ENCODE results near the gene ATG101. TPM values are rescaled to one million over a fixed set of nuclear protein-coding genes. Genes with fewer than 3 reads are reported as not detected.

The ATG101 gene
- total RNA-seq, 6 experiments from 2014 or later, result 62.1 to 73.6 (median 66.6) TPM

DNA sequence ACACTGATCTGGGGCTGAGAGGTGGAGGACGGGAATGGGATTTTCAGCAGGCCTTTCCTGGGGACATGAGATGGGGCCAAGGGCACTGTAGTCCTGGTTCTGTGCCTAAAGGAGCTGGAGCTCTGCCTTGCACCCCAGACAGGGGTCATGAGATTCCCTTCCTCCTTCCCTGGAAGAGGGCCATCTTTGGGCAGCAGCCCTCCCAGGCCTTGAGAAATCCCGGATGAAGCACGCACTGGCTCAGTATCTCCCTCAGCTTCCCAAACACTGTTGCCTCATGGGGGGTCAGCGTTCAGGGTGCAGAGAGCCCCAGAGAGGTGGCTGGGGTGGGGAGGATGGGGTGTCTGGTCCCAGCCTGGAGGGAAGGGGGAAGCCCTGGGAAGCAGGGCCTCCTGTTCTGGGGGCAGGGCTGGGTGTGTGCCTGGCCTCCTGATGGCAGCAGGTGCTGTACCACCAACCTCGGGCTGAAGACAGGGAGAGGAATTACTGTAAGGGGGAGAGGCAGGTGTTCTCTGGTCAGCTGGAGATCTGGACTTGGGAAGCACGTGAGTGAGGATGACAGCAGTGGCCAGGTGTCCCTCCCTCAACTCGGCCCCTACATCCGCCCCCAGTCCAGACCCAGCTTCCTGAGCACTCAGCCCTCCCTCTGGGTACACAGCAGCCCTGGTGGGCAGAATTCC, 26.9 kb upstream of the ATG101 start:
- DNase-seq, result no peak
- TF ChIP-seq, protein P1, sequence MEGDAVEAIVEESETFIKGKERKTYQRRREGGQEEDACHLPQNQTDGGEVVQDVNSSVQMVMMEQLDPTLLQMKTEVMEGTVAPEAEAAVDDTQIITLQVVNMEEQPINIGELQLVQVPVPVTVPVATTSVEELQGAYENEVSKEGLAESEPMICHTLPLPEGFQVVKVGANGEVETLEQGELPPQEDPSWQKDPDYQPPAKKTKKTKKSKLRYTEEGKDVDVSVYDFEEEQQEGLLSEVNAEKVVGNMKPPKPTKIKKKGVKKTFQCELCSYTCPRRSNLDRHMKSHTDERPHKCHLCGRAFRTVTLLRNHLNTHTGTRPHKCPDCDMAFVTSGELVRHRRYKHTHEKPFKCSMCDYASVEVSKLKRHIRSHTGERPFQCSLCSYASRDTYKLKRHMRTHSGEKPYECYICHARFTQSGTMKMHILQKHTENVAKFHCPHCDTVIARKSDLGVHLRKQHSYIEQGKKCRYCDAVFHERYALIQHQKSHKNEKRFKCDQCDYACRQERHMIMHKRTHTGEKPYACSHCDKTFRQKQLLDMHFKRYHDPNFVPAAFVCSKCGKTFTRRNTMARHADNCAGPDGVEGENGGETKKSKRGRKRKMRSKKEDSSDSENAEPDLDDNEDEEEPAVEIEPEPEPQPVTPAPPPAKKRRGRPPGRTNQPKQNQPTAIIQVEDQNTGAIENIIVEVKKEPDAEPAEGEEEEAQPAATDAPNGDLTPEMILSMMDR (IDR thresholded peaks at IDR 0.05), result no peak
- Mint-ChIP-seq H3K4me3 (no peak overlapping the region), H3K27ac (no peak overlapping the region), H3K36me3 (ENCODE audit: low read depth) (no peaks in the 10 kb centered on the region), H3K9me3 (no peaks in the 10 kb centered on the region), H3K4me1 (ENCODE audit: low read depth) (peaks cover 56% of the 10 kb centered on the region), H3K27me3 (ENCODE audit: insufficient read depth) (peaks cover 3% of the 10 kb centered on the region)

DNA sequence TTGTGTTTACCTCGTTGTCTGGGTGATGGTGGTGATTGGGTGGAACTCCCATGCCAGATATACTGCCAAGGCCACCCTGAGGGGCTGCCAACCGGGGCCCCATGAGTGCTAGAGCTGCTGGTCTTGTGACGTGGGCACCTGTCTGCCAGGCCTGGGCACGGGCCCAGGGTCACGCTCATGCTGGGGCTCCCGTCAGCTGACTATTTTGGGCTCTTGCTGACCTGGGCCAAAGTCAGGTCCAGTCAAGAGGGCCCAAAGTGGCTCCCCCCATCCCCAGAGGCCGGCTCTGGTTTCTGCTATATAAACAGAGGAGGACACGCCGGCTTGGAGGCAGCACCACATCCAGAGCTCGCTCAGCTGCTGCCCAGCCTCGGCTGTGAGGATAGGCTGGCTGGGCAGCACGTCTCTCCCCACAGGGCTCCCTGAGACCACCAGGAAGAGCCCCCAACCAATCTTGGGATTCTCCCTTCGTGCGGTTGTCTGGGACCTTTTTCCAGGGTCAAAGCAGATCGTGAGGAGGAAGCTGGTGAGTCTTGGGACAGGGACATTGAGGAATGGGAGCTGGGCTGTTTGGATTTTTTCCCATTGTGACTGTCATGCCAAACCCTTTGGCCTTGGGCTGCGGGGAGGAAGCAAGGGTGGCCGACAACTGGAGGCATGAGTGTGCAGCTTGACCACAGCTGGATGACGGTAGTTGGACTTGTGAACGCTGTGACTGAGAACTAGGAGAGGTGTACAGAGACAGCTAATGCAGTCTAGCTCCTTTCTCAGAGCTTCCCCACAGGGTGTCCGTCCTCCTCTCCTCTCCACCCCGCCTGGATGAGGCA, 26.2 kb upstream of the ATG101 start:
- peak overlapping the region; percentile 62; the same call in 1 of the 2 replicates for H3K27ac Mint-ChIP-seq
- no peaks in the 10 kb centered on the region; the same call in 1 of the 2 replicates for H3K27me3 Mint-ChIP-seq (ENCODE audit: insufficient read depth)
- TF ChIP-seq, protein P1 (IDR thresholded peaks at IDR 0.05), result no peak
- peaks cover 50% of the 10 kb centered on the region for H3K4me1 Mint-ChIP-seq (ENCODE audit: low read depth)
- no peaks in the 10 kb centered on the region for H3K36me3 Mint-ChIP-seq (ENCODE audit: low read depth)
- DNase-seq, result no peak
- no peaks in the 10 kb centered on the region for H3K9me3 Mint-ChIP-seq
- H3K4me3 Mint-ChIP-seq, result no peak overlapping the region

DNA sequence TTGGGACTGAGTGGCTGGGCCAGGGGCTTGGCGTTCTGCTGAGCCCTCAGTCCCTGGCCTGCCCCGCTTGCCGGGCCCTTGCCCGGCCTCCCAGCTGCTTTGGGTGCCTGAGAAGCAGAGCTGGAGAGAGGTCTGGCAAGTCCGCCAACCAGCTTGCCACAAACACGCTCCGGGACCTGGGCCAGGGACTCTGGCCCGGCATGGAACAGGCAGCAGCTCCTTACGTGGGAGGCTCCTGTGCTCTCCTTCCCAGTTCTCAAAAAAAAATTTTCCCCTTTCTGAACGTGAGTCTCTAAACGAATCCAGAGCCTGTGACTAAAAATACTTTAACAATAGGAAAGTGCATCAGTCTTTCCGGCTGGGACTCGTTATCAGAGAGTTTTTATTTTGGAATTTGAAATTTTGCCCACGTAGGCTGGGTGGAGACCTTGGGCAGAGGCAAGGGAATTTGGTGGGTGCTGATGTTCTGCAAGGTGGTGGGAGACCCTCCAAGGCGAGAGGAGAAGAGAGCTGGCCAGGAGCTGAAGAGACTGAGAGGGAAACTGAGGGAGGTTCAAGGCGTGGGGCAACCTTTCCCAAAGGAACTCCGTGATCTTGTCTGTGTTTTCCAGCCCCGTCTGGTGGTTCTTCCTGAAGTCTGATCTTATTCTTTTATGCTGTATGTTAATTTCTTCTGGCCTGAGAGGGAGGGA, 25.3 kb upstream of the ATG101 start:
- TF ChIP-seq, protein P1 (IDR thresholded peaks at IDR 0.05), result no peak
- H3K27me3 Mint-ChIP-seq (ENCODE audit: insufficient read depth), result no peaks in the 10 kb centered on the region; the same call in 1 of the 2 replicates
- H3K36me3 Mint-ChIP-seq (ENCODE audit: low read depth), result no peaks in the 10 kb centered on the region
- no peaks in the 10 kb centered on the region for H3K9me3 Mint-ChIP-seq
- peak overlapping the region; percentile 85 for H3K27ac Mint-ChIP-seq
- peak; percentile 68 for DNase-seq
- peaks cover 49% of the 10 kb centered on the region for H3K4me1 Mint-ChIP-seq (ENCODE audit: low read depth)
- H3K4me3 Mint-ChIP-seq, result peak overlapping the region; percentile 43

DNA sequence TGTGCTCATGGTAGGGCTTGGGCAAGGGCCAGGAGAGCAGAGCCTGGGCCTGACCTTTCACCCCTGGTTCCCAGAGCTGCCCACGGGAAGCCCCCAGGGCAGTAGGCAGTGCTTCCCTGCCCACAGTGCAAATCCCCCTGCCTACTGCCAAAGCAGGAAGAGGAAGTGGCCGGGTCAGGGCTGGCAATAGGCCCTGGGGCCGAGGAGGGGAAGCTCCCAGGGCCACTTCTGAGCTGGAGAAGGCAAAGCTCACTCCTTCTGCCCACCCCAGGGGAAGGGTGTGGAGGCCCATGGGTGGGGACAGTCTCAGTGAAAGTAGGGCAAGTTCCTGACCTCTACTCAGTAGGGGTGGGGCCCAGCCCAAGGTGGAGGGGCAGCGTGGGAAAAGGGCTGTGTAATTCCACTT, 24.0 kb upstream of the ATG101 start:
- TF ChIP-seq, protein P1 (IDR thresholded peaks at IDR 0.05), result no peak
- H3K4me3 Mint-ChIP-seq, result no peak overlapping the region
- H3K4me1 Mint-ChIP-seq (ENCODE audit: low read depth), result peaks cover 60% of the 10 kb centered on the region
- DNase-seq, result no peak
- H3K27ac Mint-ChIP-seq, result peak overlapping the region; percentile 33; the same call in 1 of the 2 replicates
- no peaks in the 10 kb centered on the region for H3K36me3 Mint-ChIP-seq (ENCODE audit: low read depth)
- no peaks in the 10 kb centered on the region for H3K9me3 Mint-ChIP-seq
- H3K27me3 Mint-ChIP-seq (ENCODE audit: insufficient read depth), result no peaks in the 10 kb centered on the region; the same call in 1 of the 2 replicates

DNA sequence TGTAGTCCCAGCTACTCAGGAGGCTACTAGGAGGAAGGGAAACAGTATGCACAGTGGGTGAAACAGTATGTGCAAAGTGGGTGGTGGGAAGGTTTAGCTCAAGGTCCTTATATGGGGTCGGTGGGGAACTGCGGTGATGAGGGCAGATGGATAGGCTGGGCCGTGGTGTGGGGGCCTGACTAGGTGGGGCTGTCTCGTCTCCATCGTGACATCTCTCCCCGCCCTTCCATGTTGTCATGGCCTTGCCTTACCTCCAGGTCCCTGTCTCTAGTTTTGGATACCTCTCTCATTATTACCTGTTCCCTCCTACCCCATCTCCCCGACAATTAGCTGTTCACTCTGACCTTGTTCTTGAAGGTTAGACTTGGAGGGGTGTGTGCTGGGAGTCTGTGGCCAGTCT, 22.9 kb upstream of the ATG101 start:
- Mint-ChIP-seq H3K9me3 (no peaks in the 10 kb centered on the region), H3K4me3 (no peak overlapping the region), H3K27ac (no peak overlapping the region), H3K36me3 (ENCODE audit: low read depth) (no peaks in the 10 kb centered on the region; the same call in 1 of the 2 replicates), H3K4me1 (ENCODE audit: low read depth) (peaks cover 56% of the 10 kb centered on the region), H3K27me3 (ENCODE audit: insufficient read depth) (peaks cover 3% of the 10 kb centered on the region)
- no peak for DNase-seq
- TF ChIP-seq, protein P1 (IDR thresholded peaks at IDR 0.05), result no peak
